Measurements from ENCODE around the gene RGS2.

- TF ChIP-seq CTCF (IDR thresholded peaks at IDR 0.05 in 4 of 5, conservative IDR thresholded peaks at IDR 0.05 in 1 of 5) (no peak), POLR2A (IDR thresholded peaks at IDR 0.05) (no peak)
Observed at GRCh38 chr1:192858456-192858855, 49.6 kb downstream of the RGS2 start.
